Activated T-cell treated with anti-CD3 and anti-CD28 coated beads, Interleukin-2, amount 50 U/mL, for 72 hours (primary cell): ENCODE measurements around the gene SLC26A6. TPM values are rescaled to one million over a fixed set of nuclear protein-coding genes. Genes with fewer than 3 reads are reported as not detected.

Source experiments
- ATAC-seq, 2 donors: fragments of 150-1000 bp; cut with Tn5 transposase; replicated peaks in 1 of 2; 2 replicates each; pipeline ENCODE4 v1.10.0; 2021; ENCODE audit warnings: moderate library complexity in 2 of 2, mild to moderate bottlenecking in 1 of 2
- DNase-seq, 2 donors: peaks; one replicate each; pipeline ENCODE4 v3.0.0; 2021 to 2022; ENCODE audit warnings: mixed read lengths in 1 of 2
- H3K27ac Mint-ChIP-seq: one replicate; pipeline ENCODE4 v1.8.0; 2022; ENCODE audit warnings: mild to moderate bottlenecking, moderate library complexity, mixed read lengths
- H3K27me3 Mint-ChIP-seq: one replicate; pipeline ENCODE4 v1.8.0; 2022; ENCODE audit warnings: low read depth, mixed read lengths
- H3K36me3 Mint-ChIP-seq, 2 donors: one replicate each; pipeline ENCODE4 v1.8.0; 2022; ENCODE audit warnings: mixed read lengths in 2 of 2, mild to moderate bottlenecking in 1 of 2; ENCODE audit not compliant: insufficient read depth in 2 of 2
- H3K4me1 Mint-ChIP-seq: one replicate; pipeline ENCODE4 v1.8.0; 2022; ENCODE audit warnings: low read depth, mixed read lengths
- H3K4me3 Mint-ChIP-seq, 2 donors: one replicate each; pipeline ENCODE4 v1.8.0; 2022; ENCODE audit warnings: mild to moderate bottlenecking in 2 of 2, mixed read lengths in 2 of 2, moderate library complexity in 2 of 2
- H3K9me3 Mint-ChIP-seq, 2 donors: one replicate each; pipeline ENCODE4 v1.8.0; 2022; ENCODE audit warnings: mixed read lengths in 2 of 2
- total RNA-seq, 2 donors: library from RNA; stranded (reverse); gene quantifications; one replicate each; pipeline ENCODE4 v1.2.3, GENCODE V29; 2022

SLC26A6 gene
- total RNA-seq, 2 donors from 2014 or later = 34.7 to 42.2 TPM

- Mint-ChIP-seq H3K27me3 (no peaks in the 10 kb centered on the region), H3K4me1 (no peaks in the 10 kb centered on the region), H3K36me3 (peaks cover 1 to 7% of the 10 kb centered on the region in 2 donors), H3K27ac (no peak overlapping the region), H3K4me3 (no peak overlapping the region), H3K9me3 (no peaks in the 10 kb centered on the region)
- no peak for DNase-seq
- peak in 1 of 2 donors; percentile 13 for ATAC-seq
Measured at GRCh38 chr3:48674505-48674904, 39.2 kb upstream of the SLC26A6 start.

DNA sequence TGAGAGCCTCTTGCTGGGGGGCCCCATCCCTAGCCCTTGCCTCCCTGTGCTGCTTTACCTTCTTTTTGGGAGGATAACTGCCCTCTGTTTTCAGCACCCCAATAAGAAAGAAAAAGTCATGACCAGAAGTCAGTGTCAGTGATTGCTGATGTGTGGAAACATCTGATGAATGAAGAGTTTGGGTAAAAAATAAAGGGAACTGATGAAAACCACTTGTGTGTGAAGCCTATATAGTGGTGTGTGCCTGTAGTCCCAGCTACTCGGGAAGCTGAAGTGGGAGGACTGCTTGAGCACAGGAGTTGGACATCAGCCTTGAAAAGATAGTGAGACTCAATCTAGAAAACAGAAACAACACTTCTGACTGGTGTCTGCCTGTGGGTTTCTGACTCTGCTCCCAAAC lies 37.3 kb upstream of the SLC26A6 start:
- H3K9me3 Mint-ChIP-seq = no peaks in the 10 kb centered on the region
- H3K4me1 Mint-ChIP-seq = no peaks in the 10 kb centered on the region
- no peak for ATAC-seq
- H3K27ac Mint-ChIP-seq = no peak overlapping the region
- H3K27me3 Mint-ChIP-seq = no peaks in the 10 kb centered on the region
- DNase-seq = no peak
- H3K4me3 Mint-ChIP-seq = no peak overlapping the region
- H3K36me3 Mint-ChIP-seq = peaks cover 1 to 3% of the 10 kb centered on the region in 2 donors

GRCh38 chr3:48664929-48665328 lies 29.7 kb upstream of the SLC26A6 start:
- ATAC-seq = no peak
- no peak overlapping the region for H3K27ac Mint-ChIP-seq

GRCh38 chr3:48664313-48664644 lies 29.0 kb upstream of the SLC26A6 start:
- peak overlapping the region; percentile 98 to 99 for H3K4me3 Mint-ChIP-seq
- H3K27ac Mint-ChIP-seq = no peak overlapping the region
- DNase-seq (no peak), ATAC-seq (no peak)
- peaks cover 20% of the 10 kb centered on the region for H3K4me1 Mint-ChIP-seq
- H3K27me3 Mint-ChIP-seq = peaks cover 31% of the 10 kb centered on the region
- H3K9me3 Mint-ChIP-seq = no peaks in the 10 kb centered on the region
- peaks cover 2 to 8% of the 10 kb centered on the region in 2 donors for H3K36me3 Mint-ChIP-seq

More at GRCh38 chr3:48664929-48665328, 29.7 kb upstream of the SLC26A6 start:
- Mint-ChIP-seq H3K4me1 (peaks cover 20% of the 10 kb centered on the region), H3K36me3 (peaks cover 2 to 8% of the 10 kb centered on the region in 2 donors), H3K9me3 (no peaks in the 10 kb centered on the region), H3K4me3 (no peak overlapping the region), H3K27me3 (peaks cover 27% of the 10 kb centered on the region)
- DNase-seq = no peak

GRCh38 chr3:48663489-48664312 lies 28.4 kb upstream of the SLC26A6 start:
- DNase-seq (peak; percentile 97), ATAC-seq (peak; percentile 88 to 91)
- H3K4me3 Mint-ChIP-seq = peak overlapping the region; percentile 98 to 99
- no peaks in the 10 kb centered on the region for H3K9me3 Mint-ChIP-seq
- peaks cover 20% of the 10 kb centered on the region for H3K4me1 Mint-ChIP-seq
- peak overlapping the region; percentile 89 for H3K27ac Mint-ChIP-seq
- peaks cover 31% of the 10 kb centered on the region for H3K27me3 Mint-ChIP-seq
- H3K36me3 Mint-ChIP-seq = peaks cover 2 to 8% of the 10 kb centered on the region in 2 donors

GRCh38 chr3:48662753-48663488 lies 27.7 kb upstream of the SLC26A6 start, which contains the start of gene CELSR3:
TSS of gene CELSR3 (minus strand) at chr3:48662886. CDS start at chr3:48662634, 252 bp downstream.
- Mint-ChIP-seq H3K27ac (peak within 1 kb of the TSS; percentile 89), H3K4me3 (peak within 1 kb of the TSS; percentile 98 to 99), H3K36me3 (peaks cover 2 to 8% of the 10 kb centered on the region in 2 donors), H3K27me3 (peaks cover 31% of the 10 kb centered on the region), H3K4me1 (peaks cover 20% of the 10 kb centered on the region), H3K9me3 (no peaks in the 10 kb centered on the region)
- ATAC-seq = peak; percentile 41 to 52
- DNase-seq = peak; percentile 84 to 88

DNA sequence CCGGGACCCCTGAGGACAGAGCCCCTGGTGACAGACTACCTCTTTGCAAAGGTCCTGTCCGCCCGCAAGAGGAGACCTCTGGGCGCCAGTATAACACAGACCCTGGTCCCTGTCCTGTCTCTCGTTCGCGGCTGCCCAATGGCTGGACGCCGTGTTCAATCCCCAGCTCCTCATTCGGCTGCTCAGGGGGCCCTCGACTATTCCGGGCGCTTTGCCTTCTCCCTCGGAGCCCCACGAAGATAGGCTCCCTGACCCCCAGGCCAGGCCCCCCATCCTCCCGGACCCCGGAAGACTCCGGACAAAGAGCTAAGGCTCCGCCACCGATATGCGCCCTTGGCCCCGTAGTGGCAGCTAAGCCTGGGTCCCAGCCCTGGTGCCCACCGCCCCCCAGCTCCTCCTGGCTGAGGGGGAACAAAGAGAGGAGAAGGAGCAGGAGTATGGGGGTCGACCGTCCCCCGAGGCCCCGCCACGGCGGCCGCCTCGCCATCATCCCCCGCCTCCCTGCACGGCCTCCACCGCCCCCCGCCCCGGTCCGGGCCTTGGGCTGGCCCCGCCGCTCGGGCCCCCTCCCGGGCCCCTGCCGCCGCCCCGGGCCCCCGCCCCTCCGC lies 27.0 kb upstream of the SLC26A6 start:
- peak overlapping the region; percentile 75 to 99 for H3K4me3 Mint-ChIP-seq
- peaks cover 2 to 8% of the 10 kb centered on the region in 2 donors for H3K36me3 Mint-ChIP-seq
- DNase-seq = peak in 1 of 2 donors; percentile 15
- no peak overlapping the region for H3K27ac Mint-ChIP-seq
- ATAC-seq = no peak
- no peaks in the 10 kb centered on the region for H3K9me3 Mint-ChIP-seq
- H3K4me1 Mint-ChIP-seq = peaks cover 21% of the 10 kb centered on the region
- peaks cover 31% of the 10 kb centered on the region for H3K27me3 Mint-ChIP-seq

DNA sequence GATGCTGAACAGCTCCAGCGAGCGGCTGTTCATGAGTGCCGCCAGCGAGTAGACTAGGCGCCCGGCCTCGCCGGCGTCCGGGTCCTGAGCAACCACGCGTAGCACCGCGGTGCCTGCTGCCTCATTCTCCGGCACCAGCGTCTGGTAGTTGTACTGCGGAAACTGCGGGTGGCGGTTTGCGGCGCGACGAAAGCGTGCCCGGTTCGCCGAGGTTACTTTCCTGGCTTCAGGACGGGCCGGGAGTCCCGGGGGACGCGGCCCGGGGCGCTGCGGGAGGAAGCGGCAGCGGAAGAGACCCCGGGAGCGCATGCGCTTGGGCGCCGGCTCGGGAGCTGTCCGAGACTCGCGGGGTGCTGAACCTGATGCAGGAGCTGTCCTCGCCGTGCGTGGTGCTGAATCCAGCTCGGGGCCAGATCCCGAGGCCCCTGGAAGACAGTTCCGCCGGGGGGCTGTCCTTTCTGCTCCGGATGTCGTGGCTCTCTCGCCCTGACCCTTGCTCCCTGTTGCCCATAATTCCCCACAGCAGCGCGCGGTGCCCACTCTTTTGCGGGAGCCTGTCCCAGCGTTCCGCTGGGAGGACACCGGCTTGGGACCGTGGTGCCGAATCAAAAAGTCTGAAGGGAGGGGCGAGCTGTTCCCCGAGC lies 26.4 kb upstream of the SLC26A6 start:
- Mint-ChIP-seq H3K4me1 (peaks cover 27% of the 10 kb centered on the region), H3K4me3 (peak overlapping the region; percentile 73 to 75), H3K27me3 (peaks cover 31% of the 10 kb centered on the region), H3K9me3 (no peaks in the 10 kb centered on the region), H3K36me3 (peaks cover 2 to 8% of the 10 kb centered on the region in 2 donors), H3K27ac (no peak overlapping the region)
- peak; percentile 77 to 84 for DNase-seq
- ATAC-seq = peak in 1 of 2 donors; percentile 5

DNA sequence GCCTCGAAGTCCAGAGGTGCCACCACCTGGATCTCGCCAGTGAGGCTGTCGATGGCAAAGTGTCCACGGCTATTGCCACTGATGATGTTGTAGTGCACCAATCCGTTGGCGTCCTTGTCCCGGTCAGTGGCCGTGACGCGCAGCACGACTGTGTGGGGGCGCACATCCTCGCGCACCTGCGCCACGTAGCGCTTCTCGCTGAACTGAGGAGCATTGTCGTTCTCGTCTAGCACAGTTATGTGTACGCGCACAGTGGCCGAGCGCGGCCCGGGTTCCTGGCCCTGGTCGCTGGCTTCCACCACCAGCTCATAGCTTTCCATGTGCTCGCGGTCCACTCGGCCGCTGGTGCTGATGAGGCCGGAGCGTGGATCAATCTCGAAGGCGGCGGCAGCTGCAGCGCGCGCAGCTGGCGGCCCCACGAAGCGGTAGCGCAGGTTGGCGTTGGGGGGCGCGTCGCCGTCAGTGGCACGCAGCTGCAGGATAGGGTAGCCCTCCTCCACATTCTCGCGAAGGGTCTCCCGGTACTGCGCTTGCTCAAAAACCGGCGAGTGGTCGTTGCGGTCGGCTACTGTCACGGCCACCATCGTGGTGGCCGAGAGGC lies 25.6 kb upstream of the SLC26A6 start:
- no peak overlapping the region for H3K27ac Mint-ChIP-seq
- no peaks in the 10 kb centered on the region for H3K9me3 Mint-ChIP-seq
- DNase-seq (no peak), ATAC-seq (no peak)
- peaks cover 2 to 8% of the 10 kb centered on the region in 2 donors for H3K36me3 Mint-ChIP-seq
- peaks cover 31% of the 10 kb centered on the region for H3K27me3 Mint-ChIP-seq
- H3K4me3 Mint-ChIP-seq = peak overlapping the region; percentile 61 to 73
- H3K4me1 Mint-ChIP-seq = peaks cover 29% of the 10 kb centered on the region

GRCh38 chr3:48656841-48657281 lies 21.6 kb upstream of the SLC26A6 start:
- H3K36me3 Mint-ChIP-seq = peaks cover 0 to 3% of the 10 kb centered on the region in 2 donors
- no peak overlapping the region for H3K27ac Mint-ChIP-seq
- peak overlapping the region; percentile 87 to 91 for H3K4me3 Mint-ChIP-seq
- H3K9me3 Mint-ChIP-seq = no peaks in the 10 kb centered on the region
- DNase-seq (peak; percentile 43 to 48), ATAC-seq (peak; percentile 5 to 13)
- peaks cover 14% of the 10 kb centered on the region for H3K4me1 Mint-ChIP-seq
- H3K27me3 Mint-ChIP-seq = peaks cover 17% of the 10 kb centered on the region

DNA sequence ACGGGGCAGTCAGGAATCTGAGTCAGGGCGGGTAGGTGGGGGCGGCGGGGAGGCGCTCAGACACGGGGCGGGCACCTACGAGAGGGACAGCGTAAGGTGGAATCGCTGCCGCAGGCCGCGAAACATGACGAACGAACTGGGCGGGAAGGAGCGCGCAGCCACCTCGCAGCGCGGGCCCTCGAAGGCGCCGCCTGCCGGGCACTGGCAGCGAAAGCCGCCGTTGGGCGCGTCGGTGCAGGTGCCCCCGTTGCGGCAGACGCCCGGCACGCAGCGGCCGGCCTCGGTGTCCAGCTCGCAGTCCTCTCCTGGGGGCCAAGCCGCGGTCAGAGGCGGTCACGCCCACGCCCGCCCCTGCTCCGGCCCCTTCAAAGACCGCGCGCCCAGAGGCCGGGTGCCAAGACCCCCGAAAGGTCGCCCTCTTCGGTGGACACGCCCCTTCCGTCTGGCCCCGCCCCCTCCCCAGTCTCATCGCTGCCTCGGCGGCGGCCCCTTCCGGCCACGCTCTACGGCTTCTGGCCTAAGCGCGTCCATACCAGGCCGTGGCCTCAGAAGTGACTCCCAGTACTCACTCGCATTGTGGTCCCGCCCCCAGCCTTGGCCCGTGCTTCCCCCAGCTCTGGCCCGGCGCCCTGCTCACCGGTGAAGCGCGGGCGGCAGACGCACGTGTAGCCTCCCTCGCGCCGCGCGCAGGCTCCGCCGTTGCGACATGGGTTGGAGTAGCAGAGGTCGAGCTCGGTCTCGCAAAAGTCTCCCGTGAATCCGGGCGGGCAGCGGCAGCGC lies 21.0 kb upstream of the SLC26A6 start:
- ATAC-seq = peak; percentile 81
- peaks cover 0 to 3% of the 10 kb centered on the region in 2 donors for H3K36me3 Mint-ChIP-seq
- peak; percentile 92 for DNase-seq
- H3K4me3 Mint-ChIP-seq = peak overlapping the region; percentile 87 to 91
- peak overlapping the region; percentile 86 for H3K27ac Mint-ChIP-seq
- peaks cover 14% of the 10 kb centered on the region for H3K4me1 Mint-ChIP-seq
- H3K9me3 Mint-ChIP-seq = no peaks in the 10 kb centered on the region
- peaks cover 11% of the 10 kb centered on the region for H3K27me3 Mint-ChIP-seq
